Esophagus squamous epithelium (tissue), 4 donors: Measurements from ENCODE around the gene TEX2.

Experiments
- POLR2A ChIP-seq, 4 donors: fragments of 450-650 bp; IDR thresholded peaks; one replicate each; pipeline ENCODE4 v1.6.1; 2017; ENCODE audit warnings: antibody characterized with exemption in 4 of 4, mild to moderate bottlenecking in 4 of 4, moderate library complexity in 3 of 4
- TF ChIP-seq, protein P1 (sequence below), 6 experiments: fragments of 450-650 bp in 4 of 6; fragments of 200-600 bp in 2 of 6; sonication (generic) in 2 of 6; IDR thresholded peaks; one replicate each; pipeline ENCODE4 v1.5.1; 2016 to 2019; ENCODE audit warnings: antibody characterized with exemption in 6 of 6, mild to moderate bottlenecking in 4 of 6, moderate library complexity in 4 of 6

DNA sequence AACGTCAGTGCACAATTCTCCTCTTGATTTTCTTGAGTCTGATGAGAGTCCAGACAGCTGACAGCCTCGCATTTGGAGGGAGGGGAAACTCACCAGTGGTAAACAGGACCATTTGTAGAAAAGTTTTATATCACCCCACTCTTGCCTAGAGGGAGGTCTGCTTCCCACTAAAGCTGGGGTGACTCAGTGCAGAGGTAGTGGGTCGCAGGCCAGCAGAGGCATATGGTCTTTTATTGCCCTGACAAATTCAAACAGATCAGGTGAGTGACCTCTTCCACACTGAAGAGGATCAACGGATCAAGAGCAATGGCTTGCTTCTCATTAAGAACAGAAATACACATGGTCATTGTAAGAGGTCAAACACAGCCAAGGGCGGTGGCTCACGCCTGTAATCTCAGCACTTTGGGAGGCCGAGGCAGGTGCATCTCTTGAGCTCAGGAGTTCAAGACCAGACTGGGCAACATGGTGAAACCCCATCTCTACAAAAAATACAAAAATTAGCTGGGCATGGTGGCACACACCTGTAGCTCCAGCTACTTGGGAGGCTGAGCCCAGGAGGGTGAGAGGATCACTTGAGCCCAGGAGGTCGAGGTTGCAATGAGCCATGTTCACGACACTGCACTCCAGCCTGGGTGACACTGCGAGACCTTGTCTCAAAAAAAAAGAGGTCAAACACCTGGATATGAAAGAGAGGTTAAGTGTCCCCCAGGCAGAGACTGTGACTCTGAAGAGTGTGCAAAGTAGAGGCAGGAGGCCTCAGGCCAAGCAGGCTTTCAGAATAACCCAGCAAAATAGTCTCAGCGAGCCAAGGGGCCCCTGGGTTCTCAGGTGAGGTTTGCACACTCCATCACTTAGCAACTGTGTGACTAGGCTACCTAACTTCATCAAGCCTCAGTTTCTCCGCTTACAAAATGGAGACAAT, 76.6 kb downstream of the TEX2 start:
- TF ChIP-seq POLR2A (IDR thresholded peaks at IDR 0.05) = no peak
- TF ChIP-seq, protein P1, sequence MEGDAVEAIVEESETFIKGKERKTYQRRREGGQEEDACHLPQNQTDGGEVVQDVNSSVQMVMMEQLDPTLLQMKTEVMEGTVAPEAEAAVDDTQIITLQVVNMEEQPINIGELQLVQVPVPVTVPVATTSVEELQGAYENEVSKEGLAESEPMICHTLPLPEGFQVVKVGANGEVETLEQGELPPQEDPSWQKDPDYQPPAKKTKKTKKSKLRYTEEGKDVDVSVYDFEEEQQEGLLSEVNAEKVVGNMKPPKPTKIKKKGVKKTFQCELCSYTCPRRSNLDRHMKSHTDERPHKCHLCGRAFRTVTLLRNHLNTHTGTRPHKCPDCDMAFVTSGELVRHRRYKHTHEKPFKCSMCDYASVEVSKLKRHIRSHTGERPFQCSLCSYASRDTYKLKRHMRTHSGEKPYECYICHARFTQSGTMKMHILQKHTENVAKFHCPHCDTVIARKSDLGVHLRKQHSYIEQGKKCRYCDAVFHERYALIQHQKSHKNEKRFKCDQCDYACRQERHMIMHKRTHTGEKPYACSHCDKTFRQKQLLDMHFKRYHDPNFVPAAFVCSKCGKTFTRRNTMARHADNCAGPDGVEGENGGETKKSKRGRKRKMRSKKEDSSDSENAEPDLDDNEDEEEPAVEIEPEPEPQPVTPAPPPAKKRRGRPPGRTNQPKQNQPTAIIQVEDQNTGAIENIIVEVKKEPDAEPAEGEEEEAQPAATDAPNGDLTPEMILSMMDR (IDR thresholded peaks at IDR 0.05) = no peak
